ENCODE data around the gene GPC3. TPM values are rescaled to one million over a fixed set of nuclear protein-coding genes. Genes with fewer than 3 reads are reported as not detected.
"Not testable (repeated sequence)": the region's sequence is repeated elsewhere in the genome, so short reads cannot be mapped to it uniquely, and the experiment has no call there.

GPC3 gene
- total RNA-seq, 5 donors from 2014 or later (not counting 1 experiment from before 2014, with no cell fraction given): 0.72 to 1.5 (median 1.1) TPM

DNA sequence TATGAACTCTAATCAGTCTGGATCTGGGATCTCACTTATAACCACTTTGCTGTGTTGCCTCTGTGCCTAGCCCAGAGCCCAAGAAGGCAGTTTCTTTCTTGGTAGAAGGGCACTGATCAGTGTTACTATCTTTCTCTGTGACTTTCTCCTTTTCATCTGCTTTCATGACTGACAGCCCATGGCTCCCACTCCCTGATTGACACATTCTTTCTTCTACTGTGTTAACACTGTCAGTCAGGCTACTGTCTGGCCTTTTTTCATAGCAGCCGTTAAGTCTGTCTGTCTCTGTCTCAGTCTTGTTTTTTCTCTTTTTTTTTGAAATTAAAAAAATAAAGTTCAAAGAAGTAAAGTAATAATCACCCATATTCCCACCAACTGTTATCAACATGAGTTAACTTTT is 210.6 kb downstream of the GPC3 start:
- H3K4me3 Mint-ChIP-seq: no peak overlapping the region
- Histone ChIP-seq H3K36me3 (ENCODE audit: control insufficient read depth in 2 of 2, extremely low read depth in 1 of 2, insufficient read depth in 1 of 2, low read length in 1 of 2) (no peaks in the 10 kb centered on the region), H3K4me3 (ENCODE audit: control insufficient read depth in 1 of 2, extremely low read depth in 1 of 2, low read length in 1 of 2) (no peak overlapping the region), H3K4me1 (ENCODE audit: control insufficient read depth in 1 of 2, extremely low read depth in 1 of 2, insufficient read depth in 2 of 2, low read length in 2 of 2) (no peaks in the 10 kb centered on the region), H3K9me3 (no peaks in the 10 kb centered on the region), H3K27me3 (replicated peaks in 1 of 2; ENCODE audit: control insufficient read depth in 2 of 2, extremely low read depth in 1 of 2, insufficient read depth in 2 of 2, low read length in 1 of 2) (no peaks in the 10 kb centered on the region), H3K27ac (ENCODE audit: low read length) (no peak overlapping the region)
- no peaks in the 10 kb centered on the region for H3K36me3 Mint-ChIP-seq
- no peaks in the 10 kb centered on the region for H3K9me3 Mint-ChIP-seq
- ATAC-seq (replicated peaks in 1 of 4) (no peak), DNase-seq (no peak)
- WGBS (ENCODE audit: insufficient coverage): no CpG with 5 or more reads among the region's 1 CpG
- no peak overlapping the region for H3K27ac Mint-ChIP-seq
- H3K4me1 Mint-ChIP-seq: no peaks in the 10 kb centered on the region
- CTCF ChIA-PET: interaction anchor here (1.2 to 1.8 kb wide), 4 partner anchors 19 to 75 kb away, joined by 3 to 8 read pairs (median 6); no protein-coding TSS in a partner anchor
- H3K27me3 Mint-ChIP-seq: peaks cover 0 to 9% of the 10 kb centered on the region in 2 donors
- POLR2A ChIA-PET: no interaction called here

DNA sequence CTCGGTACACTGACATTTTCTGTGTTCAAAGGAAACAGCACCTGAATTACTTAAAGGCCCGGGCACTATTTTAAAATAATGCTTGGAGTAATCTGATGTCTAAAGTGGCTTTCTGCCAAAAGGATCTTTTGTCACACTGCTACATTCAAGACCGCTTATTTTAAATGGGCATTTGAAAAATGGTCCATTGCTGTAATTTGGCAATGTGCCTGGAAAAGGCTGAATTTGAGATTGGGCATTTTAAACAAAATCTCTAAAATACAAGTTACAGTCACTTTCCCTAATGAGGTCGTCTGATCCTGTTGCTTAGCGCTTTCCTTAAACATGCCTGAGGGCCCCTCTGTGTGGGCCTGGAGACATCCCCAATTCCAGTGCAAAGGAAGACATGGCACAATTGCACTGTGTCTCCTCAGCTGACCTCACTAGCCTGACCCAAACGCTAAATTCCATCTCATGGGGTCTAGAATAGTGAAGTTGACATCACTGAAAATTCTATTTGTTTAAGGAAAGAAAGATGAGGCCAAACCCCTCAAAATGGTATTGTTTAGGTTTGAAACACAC is 214.2 kb downstream of the GPC3 start:
- Mint-ChIP-seq H3K27me3 (peaks cover 0 to 8% of the 10 kb centered on the region in 2 donors), H3K9me3 (no peaks in the 10 kb centered on the region), H3K4me3 (no peak overlapping the region), H3K27ac (no peak overlapping the region), H3K4me1 (no peaks in the 10 kb centered on the region), H3K36me3 (no peaks in the 10 kb centered on the region)
- ATAC-seq (replicated peaks in 1 of 4) (no peak), DNase-seq (no peak)
- H3K27ac ChIP-seq (ENCODE audit: low read length): no peak overlapping the region
- H3K36me3 ChIP-seq (ENCODE audit: control insufficient read depth in 2 of 2, extremely low read depth in 1 of 2, insufficient read depth in 1 of 2, low read length in 1 of 2): no peaks in the 10 kb centered on the region
- no CpG with 5 or more reads among the region's 6 CpGs for WGBS (ENCODE audit: insufficient coverage)
- ChIA-PET CTCF (no interaction called here), POLR2A (no interaction called here)
- no peak overlapping the region for H3K4me3 ChIP-seq (ENCODE audit: control insufficient read depth in 1 of 2, extremely low read depth in 1 of 2, low read length in 1 of 2)
- no peaks in the 10 kb centered on the region for H3K27me3 ChIP-seq (replicated peaks in 1 of 2; ENCODE audit: control insufficient read depth in 2 of 2, extremely low read depth in 1 of 2, insufficient read depth in 2 of 2, low read length in 1 of 2)
- H3K9me3 ChIP-seq: no peaks in the 10 kb centered on the region
- no peaks in the 10 kb centered on the region for H3K4me1 ChIP-seq (ENCODE audit: control insufficient read depth in 1 of 2, extremely low read depth in 1 of 2, insufficient read depth in 2 of 2, low read length in 2 of 2)

- Mint-ChIP-seq H3K27me3 (peaks cover 0 to 15% of the 10 kb centered on the region in 2 donors), H3K4me3 (peak overlapping the region in 2 of 3 donors; percentile 45 to 65), H3K27ac (peak overlapping the region; percentile 86 to 95), H3K4me1 (peaks cover 20 to 24% (median 22%) of the 10 kb centered on the region in 3 donors)
- peak in 26 of 35 experiments; percentile 2 to 64 (median 18) for DNase-seq
- peak in 3 of 4 experiments; percentile 63 to 66 (median 65) for ATAC-seq (replicated peaks in 1 of 4)
- H3K4me1 ChIP-seq (ENCODE audit: control insufficient read depth in 1 of 2, extremely low read depth in 1 of 2, insufficient read depth in 2 of 2, low read length in 2 of 2); H3K9me3 Mint-ChIP-seq; H3K4me3 ChIP-seq (ENCODE audit: control insufficient read depth in 1 of 2, extremely low read depth in 1 of 2, low read length in 1 of 2); H3K27me3 ChIP-seq (replicated peaks in 1 of 2; ENCODE audit: control insufficient read depth in 2 of 2, extremely low read depth in 1 of 2, insufficient read depth in 2 of 2, low read length in 1 of 2); H3K27ac ChIP-seq (ENCODE audit: low read length); POLR2A ChIA-PET; H3K36me3 ChIP-seq (ENCODE audit: control insufficient read depth in 2 of 2, extremely low read depth in 1 of 2, insufficient read depth in 1 of 2, low read length in 1 of 2); CTCF ChIA-PET; H3K36me3 Mint-ChIP-seq; H3K9me3 ChIP-seq: not testable (repeated sequence)
- WGBS (ENCODE audit: insufficient coverage): 86% methylated on average over 1 of the region's 7 CpGs
Observed at GRCh38 chrX:133762976-133763548, 222.3 kb downstream of the GPC3 start.

DNA sequence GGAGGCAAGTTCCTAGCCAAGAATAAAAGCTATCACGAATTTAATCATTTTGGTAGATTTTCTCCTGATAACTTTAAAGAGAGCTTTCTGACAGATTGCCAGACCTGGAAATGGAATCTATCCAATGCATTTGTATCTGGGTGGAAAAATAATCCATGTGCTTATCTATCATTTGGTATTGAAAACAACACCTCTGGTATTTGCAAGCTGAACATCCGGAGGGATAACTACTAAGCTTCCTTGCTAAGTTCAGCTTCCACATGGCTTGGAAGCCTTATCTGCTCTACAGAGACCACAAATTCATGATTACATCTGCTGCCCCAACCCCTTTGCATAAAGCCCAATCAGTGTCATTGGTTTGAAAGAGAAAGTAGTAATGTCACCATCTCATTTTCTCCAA is 230.7 kb downstream of the GPC3 start:
- no peak overlapping the region for H3K4me3 ChIP-seq (ENCODE audit: control insufficient read depth in 1 of 2, extremely low read depth in 1 of 2, low read length in 1 of 2)
- ATAC-seq (replicated peaks in 1 of 4): no peak
- Mint-ChIP-seq H3K27me3 (peaks cover 0 to 24% of the 10 kb centered on the region in 2 donors), H3K36me3 (no peaks in the 10 kb centered on the region), H3K9me3 (peaks cover 0 to 1% (median 0%) of the 10 kb centered on the region in 3 donors), H3K4me1 (peaks cover 9 to 14% (median 10%) of the 10 kb centered on the region in 3 donors), H3K27ac (no peak overlapping the region), H3K4me3 (no peak overlapping the region)
- H3K4me1 ChIP-seq (ENCODE audit: control insufficient read depth in 1 of 2, extremely low read depth in 1 of 2, insufficient read depth in 2 of 2, low read length in 2 of 2): peaks cover 3 to 5% of the 10 kb centered on the region in 2 experiments
- H3K27me3 ChIP-seq (replicated peaks in 1 of 2; ENCODE audit: control insufficient read depth in 2 of 2, extremely low read depth in 1 of 2, insufficient read depth in 2 of 2, low read length in 1 of 2): no peaks in the 10 kb centered on the region
- no peak for DNase-seq
- no peak overlapping the region for H3K27ac ChIP-seq (ENCODE audit: low read length)
- H3K36me3 ChIP-seq (ENCODE audit: control insufficient read depth in 2 of 2, extremely low read depth in 1 of 2, insufficient read depth in 1 of 2, low read length in 1 of 2): no peaks in the 10 kb centered on the region
- POLR2A ChIA-PET: no interaction called here
- CTCF ChIA-PET: no interaction called here
- H3K9me3 ChIP-seq: no peaks in the 10 kb centered on the region
- no CpG with 5 or more reads among the region's 2 CpGs for WGBS (ENCODE audit: insufficient coverage)

DNA sequence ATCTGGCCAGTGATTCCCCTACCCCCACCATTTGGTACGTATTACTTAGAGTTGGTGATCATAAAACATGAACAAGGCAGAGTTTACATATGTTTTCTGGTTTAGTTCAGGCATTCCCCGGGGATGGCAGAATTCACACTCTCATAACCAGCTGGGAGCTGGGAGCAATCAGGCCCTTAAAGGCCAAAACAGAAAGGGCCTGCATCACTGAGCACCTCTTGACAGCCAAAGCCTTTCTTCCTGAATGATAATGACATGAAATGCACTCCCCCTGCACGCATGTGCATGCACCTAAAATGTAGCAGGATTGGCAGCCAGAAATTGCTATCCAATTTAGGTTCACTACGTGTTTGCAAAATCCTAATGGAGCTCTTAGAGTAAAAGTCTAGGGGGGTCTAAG is 235.4 kb downstream of the GPC3 start:
- Mint-ChIP-seq H3K27ac (peak overlapping the region; percentile 56 to 74), H3K27me3 (peaks cover 0 to 27% of the 10 kb centered on the region in 2 donors), H3K4me3 (peak overlapping the region in 1 of 3 donors; percentile 60), H3K36me3 (no peaks in the 10 kb centered on the region), H3K9me3 (no peaks in the 10 kb centered on the region), H3K4me1 (peaks cover 42 to 48% (median 43%) of the 10 kb centered on the region in 3 donors)
- ChIA-PET CTCF (no interaction called here), POLR2A (interaction anchor here in 1 of 2 donors (0.7 kb wide), 1 partner anchor 100 kb away, joined by 3 read pairs; no protein-coding TSS in a partner anchor)
- WGBS (ENCODE audit: insufficient coverage): no CpG with 5 or more reads among the region's 4 CpGs
- H3K27me3 ChIP-seq (replicated peaks in 1 of 2; ENCODE audit: control insufficient read depth in 2 of 2, extremely low read depth in 1 of 2, insufficient read depth in 2 of 2, low read length in 1 of 2): no peaks in the 10 kb centered on the region
- ATAC-seq (replicated peaks in 1 of 4) (no peak), DNase-seq (no peak)
- H3K4me3 ChIP-seq (ENCODE audit: control insufficient read depth in 1 of 2, extremely low read depth in 1 of 2, low read length in 1 of 2): no peak overlapping the region
- H3K36me3 ChIP-seq (ENCODE audit: control insufficient read depth in 2 of 2, extremely low read depth in 1 of 2, insufficient read depth in 1 of 2, low read length in 1 of 2): no peaks in the 10 kb centered on the region
- H3K27ac ChIP-seq (ENCODE audit: low read length): no peak overlapping the region
- H3K4me1 ChIP-seq (ENCODE audit: control insufficient read depth in 1 of 2, extremely low read depth in 1 of 2, insufficient read depth in 2 of 2, low read length in 2 of 2): peaks cover 16 to 26% of the 10 kb centered on the region in 2 experiments
- no peaks in the 10 kb centered on the region for H3K9me3 ChIP-seq

DNA sequence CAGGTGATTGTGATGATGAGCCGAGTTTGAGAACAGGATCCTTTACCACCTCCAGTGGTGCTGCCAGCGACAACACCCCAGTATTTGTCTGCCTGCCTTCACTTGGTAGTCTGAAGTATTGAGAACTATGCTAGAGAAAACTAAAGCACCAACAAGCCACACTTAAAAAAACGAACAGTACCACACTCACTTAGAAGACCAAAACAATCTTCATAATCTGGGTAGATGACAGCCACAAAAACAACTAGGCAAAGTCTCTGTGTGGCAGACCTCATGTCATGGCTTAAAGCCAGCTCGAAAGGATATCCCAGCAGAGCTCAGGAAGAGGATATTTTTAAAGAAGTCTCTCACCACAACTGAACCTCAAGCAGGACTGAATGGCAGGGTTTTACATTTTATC is 236.0 kb downstream of the GPC3 start:
- peak in 24 of 35 experiments; percentile 0 to 58 (median 10) for DNase-seq

More for the DNA sequence above, 236.0 kb downstream of the GPC3 start:
- H3K27me3 Mint-ChIP-seq: peaks cover 0 to 27% of the 10 kb centered on the region in 2 donors
- H3K4me1 Mint-ChIP-seq: peaks cover 44 to 52% (median 47%) of the 10 kb centered on the region in 3 donors
- no peaks in the 10 kb centered on the region for H3K36me3 ChIP-seq (ENCODE audit: control insufficient read depth in 2 of 2, extremely low read depth in 1 of 2, insufficient read depth in 1 of 2, low read length in 1 of 2)
- no peak overlapping the region for H3K4me3 ChIP-seq (ENCODE audit: control insufficient read depth in 1 of 2, extremely low read depth in 1 of 2, low read length in 1 of 2)
- no peaks in the 10 kb centered on the region for H3K9me3 Mint-ChIP-seq
- ChIA-PET POLR2A (interaction anchor here in 1 of 2 donors (0.7 kb wide), 1 partner anchor 101 kb away, joined by 3 read pairs; no protein-coding TSS in a partner anchor), CTCF (no interaction called here)
- peak; percentile 54 to 78 (median 65) for ATAC-seq (replicated peaks in 1 of 4)
- H3K27ac Mint-ChIP-seq: peak overlapping the region; percentile 74
- no peaks in the 10 kb centered on the region for H3K36me3 Mint-ChIP-seq
- no peak overlapping the region for H3K27ac ChIP-seq (ENCODE audit: low read length)
- no CpG with 5 or more reads among the region's 4 CpGs for whole genome bisulfite sequencing (ENCODE audit: insufficient coverage)
- peak overlapping the region; percentile 2 to 60 (median 18) for H3K4me3 Mint-ChIP-seq
- peaks cover 17 to 27% of the 10 kb centered on the region in 2 experiments for H3K4me1 ChIP-seq (ENCODE audit: control insufficient read depth in 1 of 2, extremely low read depth in 1 of 2, insufficient read depth in 2 of 2, low read length in 2 of 2)
- no peaks in the 10 kb centered on the region for H3K27me3 ChIP-seq (replicated peaks in 1 of 2; ENCODE audit: control insufficient read depth in 2 of 2, extremely low read depth in 1 of 2, insufficient read depth in 2 of 2, low read length in 1 of 2)
- H3K9me3 ChIP-seq: no peaks in the 10 kb centered on the region
